Liver (tissue), 9 donors: Measurements from ENCODE around the gene MGAT3. TPM values are rescaled to one million over a fixed set of nuclear protein-coding genes. Genes with fewer than 3 reads are reported as not detected.
"Not testable (repeated sequence)": the region's sequence is repeated elsewhere in the genome, so short reads cannot be mapped to it uniquely, and the experiment has no call there.

Experiments
- DNase-seq: peaks from one replicate; pipeline ENCODE4 v3.0.0-alpha.2; 2017; ENCODE audit warnings: low spot score
- H3K27ac ChIP-seq, 2 donors: one replicate each; pipeline ENCODE4 v1.7.0; 2013; ENCODE audit warnings: inconsistent platforms in 2 of 2, low read length in 2 of 2, control low read depth in 1 of 2, low read depth in 1 of 2, mild to moderate bottlenecking in 1 of 2
- H3K27me3 ChIP-seq, 4 donors: one replicate each; pipeline versions ENCODE4 v1.6.1 to v1.7.0; 2013; ENCODE audit warnings: low read length in 3 of 4, inconsistent platforms in 1 of 4, mild to moderate bottlenecking in 1 of 4, moderate library complexity in 1 of 4; ENCODE audit not compliant: control insufficient read depth in 4 of 4, insufficient read depth in 4 of 4
- H3K36me3 ChIP-seq, 4 donors: one replicate each; pipeline versions ENCODE4 v1.6.1 to v1.7.0; 2013; ENCODE audit warnings: low read length in 3 of 4, mild to moderate bottlenecking in 3 of 4, low read depth in 1 of 4, moderate library complexity in 1 of 4; ENCODE audit not compliant: control insufficient read depth in 4 of 4, insufficient read depth in 3 of 4
- H3K4me1 ChIP-seq, 4 donors: one replicate each; pipeline versions ENCODE4 v1.6.1 to v1.7.0; 2013; ENCODE audit warnings: low read length in 3 of 4, mild to moderate bottlenecking in 3 of 4, moderate library complexity in 1 of 4; ENCODE audit not compliant: control insufficient read depth in 4 of 4, insufficient read depth in 4 of 4
- H3K4me3 ChIP-seq, 3 donors: one replicate each; pipeline versions ENCODE4 v1.6.1 to v1.7.0; 2013; ENCODE audit warnings: low read length in 3 of 3, control low read depth in 1 of 3, low read depth in 1 of 3, mild to moderate bottlenecking in 1 of 3
- H3K9ac ChIP-seq, 2 donors: one replicate each; pipeline ENCODE4 v1.7.0; 2013; ENCODE audit warnings: low read length in 2 of 2, mild to moderate bottlenecking in 2 of 2, moderate library complexity in 2 of 2, control low read depth in 1 of 2, low read depth in 1 of 2
- H3K9me3 ChIP-seq, 4 donors: one replicate each; pipeline versions ENCODE4 v1.6.1 to v1.7.0; 2013; ENCODE audit warnings: low read length in 3 of 4; ENCODE audit not compliant: control insufficient read depth in 4 of 4
- CTCF ChIP-seq: fragments of 150-350 bp; IDR thresholded peaks from 2 replicates; pipeline ENCODE4 v1.5.1; 2017; ENCODE audit warnings: improper control_type of control experiment, low read depth, low read length; ENCODE audit not compliant: missing input control
- EGR1 ChIP-seq, 2 donors: IDR thresholded peaks; 2 replicates each; pipeline ENCODE4 v1.6.1; 2016 to 2018; ENCODE audit warnings: antibody characterized with exemption in 2 of 2, low read depth in 2 of 2
- FOXA1 ChIP-seq: IDR thresholded peaks from 2 replicates; pipeline ENCODE4 v1.6.1; 2016; ENCODE audit warnings: antibody characterized with exemption
- FOXA2 ChIP-seq: IDR thresholded peaks from 2 replicates; pipeline ENCODE4 v1.6.1; 2016; ENCODE audit warnings: antibody characterized with exemption
- GABPA ChIP-seq, 2 donors: IDR thresholded peaks in 1 of 2; conservative IDR thresholded peaks in 1 of 2; 2 replicates each; pipeline ENCODE4 v1.6.1; 2016; ENCODE audit warnings: antibody characterized with exemption in 2 of 2, mild to moderate bottlenecking in 1 of 2, moderate library complexity in 1 of 2
- HNF4A ChIP-seq, 2 donors: conservative IDR thresholded peaks; 2 replicates each; pipeline ENCODE4 v1.6.1; 2016; ENCODE audit warnings: antibody characterized with exemption in 2 of 2, mild to moderate bottlenecking in 2 of 2
- HNF4G ChIP-seq: IDR thresholded peaks from 2 replicates; pipeline ENCODE4 v1.6.1; 2016; ENCODE audit warnings: antibody characterized with exemption
- JUND ChIP-seq, 2 donors: IDR thresholded peaks; 2 replicates each; pipeline ENCODE4 v1.6.1; 2016; ENCODE audit warnings: antibody characterized with exemption in 2 of 2
- MAX ChIP-seq: IDR thresholded peaks from 2 replicates; pipeline ENCODE4 v1.6.1; 2016; ENCODE audit warnings: antibody characterized with exemption
- NR2F2 ChIP-seq: IDR thresholded peaks from 2 replicates; pipeline ENCODE4 v1.6.1; 2016; ENCODE audit warnings: antibody characterized with exemption
- RAD21 ChIP-seq, 2 donors: IDR thresholded peaks; 2 replicates each; pipeline ENCODE4 v1.6.1; 2016; ENCODE audit warnings: antibody characterized with exemption in 2 of 2, mild to moderate bottlenecking in 2 of 2
- RXRA ChIP-seq, 2 donors: IDR thresholded peaks; 2 replicates each; pipeline ENCODE4 v1.6.1; 2017 to 2018; ENCODE audit warnings: antibody characterized with exemption in 2 of 2, mild to moderate bottlenecking in 1 of 2
- SP1 ChIP-seq: IDR thresholded peaks from 2 replicates; pipeline ENCODE4 v1.6.1; 2018; ENCODE audit warnings: antibody characterized with exemption, mild to moderate bottlenecking
- TAF1 ChIP-seq: conservative IDR thresholded peaks from 2 replicates; pipeline ENCODE4 v1.6.1; 2016; ENCODE audit warnings: antibody characterized with exemption, mild to moderate bottlenecking
- YY1 ChIP-seq: IDR thresholded peaks from 2 replicates; pipeline ENCODE4 v1.6.1; 2016; ENCODE audit warnings: antibody characterized with exemption, mild to moderate bottlenecking
- WGBS: extraction: QIAGEN DNeasy Blood & Tissue Kit; methylation state at CpG from one replicate; pipeline ENCODE4 v1.1.7; 2013; 5-methylcytosine and 5-hydroxymethylcytosine counted together
- polyA plus RNA-seq, 2 donors: library from polyadenylated mRNA; stranded (reverse) in 1 of 2; unstranded in 1 of 2; fragments of 200-250 nt in 1 of 2; fragments of >200 nt in 1 of 2; fragmentation: Nextera tagmentation in 1 of 2; extraction: Ambion mirVana in 1 of 2; gene quantifications; one replicate each; pipeline versions ENCODE4 v1.2.1 to v1.2.3, GENCODE V29; 2013 to 2015
- total RNA-seq, 2 donors: library from RNA; depleted of rRNA; stranded (reverse); fragments of >200 nt; gene quantifications; one replicate each; pipeline ENCODE4 v1.2.3, GENCODE V29; 2014
- TF ChIP-seq, protein P1 (sequence below): IDR thresholded peaks from 2 replicates; pipeline ENCODE4 v1.6.1; 2016; ENCODE audit warnings: antibody characterized with exemption
- TF ChIP-seq, protein P2 (sequence below): IDR thresholded peaks from 2 replicates; pipeline ENCODE4 v1.6.1; 2016; ENCODE audit warnings: antibody characterized with exemption
- TF ChIP-seq, protein P3 (sequence below): IDR thresholded peaks from 2 replicates; pipeline ENCODE4 v1.6.1; 2016; ENCODE audit warnings: antibody characterized with exemption, mild to moderate bottlenecking
- donor health status: healthy.
- donor health status: healthy.
- donor health status: healthy.
- donor health status: healthy.
- donor health status: healthy.

Gene MGAT3
- total and polyA plus RNA-seq, 4 donors = 0.03 to 7.6 (median 0.10) TPM

- peak within 1 kb of the TSS; percentile 85 to 92 (median 87) for H3K4me3 ChIP-seq
- no peaks in the 10 kb centered on the region for H3K27me3 ChIP-seq
- H3K9ac ChIP-seq = peak within 1 kb of the TSS; percentile 64 to 92
- peaks cover 4 to 32% (median 30%) of the 10 kb centered on the region in 4 donors for H3K36me3 ChIP-seq
- peak; percentile 94 for DNase-seq
- H3K27ac ChIP-seq = peak within 1 kb of the TSS; percentile 79 to 98
- H3K9me3 ChIP-seq = no peaks in the 10 kb centered on the region
- WGBS = under 1% methylated on average over 86 of the region's 86 CpGs
- TF ChIP-seq HNF4G (no peak), TAF1 (peak; percentile 99), JUND (IDR thresholded peaks at IDR 0.05) (no peak), FOXA1 (no peak), SP1 (peak; percentile 89), YY1 (peak; percentile 95), HNF4A (conservative IDR thresholded peaks at IDR 0.05) (peak; percentile 23 to 49), GABPA (IDR thresholded peaks at IDR 0.05 in 1 of 2, conservative IDR thresholded peaks at IDR 0.05 in 1 of 2) (peak; percentile 76 to 96), CTCF (no peak), RXRA (IDR thresholded peaks at IDR 0.05) (peak; percentile 67 to 70), EGR1 (IDR thresholded peaks at IDR 0.05; ENCODE audit: low read depth in 2 of 2) (peak; percentile 18 to 52), RAD21 (IDR thresholded peaks at IDR 0.05) (no peak), FOXA2 (peak; percentile 14), NR2F2 (peak; percentile 84), MAX (peak; percentile 65)
- TF ChIP-seq, protein P1, sequence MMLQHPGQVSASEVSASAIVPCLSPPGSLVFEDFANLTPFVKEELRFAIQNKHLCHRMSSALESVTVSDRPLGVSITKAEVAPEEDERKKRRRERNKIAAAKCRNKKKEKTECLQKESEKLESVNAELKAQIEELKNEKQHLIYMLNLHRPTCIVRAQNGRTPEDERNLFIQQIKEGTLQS = no peak
- TF ChIP-seq, protein P2, sequence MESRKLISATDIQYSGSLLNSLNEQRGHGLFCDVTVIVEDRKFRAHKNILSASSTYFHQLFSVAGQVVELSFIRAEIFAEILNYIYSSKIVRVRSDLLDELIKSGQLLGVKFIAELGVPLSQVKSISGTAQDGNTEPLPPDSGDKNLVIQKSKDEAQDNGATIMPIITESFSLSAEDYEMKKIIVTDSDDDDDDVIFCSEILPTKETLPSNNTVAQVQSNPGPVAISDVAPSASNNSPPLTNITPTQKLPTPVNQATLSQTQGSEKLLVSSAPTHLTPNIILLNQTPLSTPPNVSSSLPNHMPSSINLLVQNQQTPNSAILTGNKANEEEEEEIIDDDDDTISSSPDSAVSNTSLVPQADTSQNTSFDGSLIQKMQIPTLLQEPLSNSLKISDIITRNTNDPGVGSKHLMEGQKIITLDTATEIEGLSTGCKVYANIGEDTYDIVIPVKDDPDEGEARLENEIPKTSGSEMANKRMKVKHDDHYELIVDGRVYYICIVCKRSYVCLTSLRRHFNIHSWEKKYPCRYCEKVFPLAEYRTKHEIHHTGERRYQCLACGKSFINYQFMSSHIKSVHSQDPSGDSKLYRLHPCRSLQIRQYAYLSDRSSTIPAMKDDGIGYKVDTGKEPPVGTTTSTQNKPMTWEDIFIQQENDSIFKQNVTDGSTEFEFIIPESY = peak; percentile 97
- TF ChIP-seq, protein P3, sequence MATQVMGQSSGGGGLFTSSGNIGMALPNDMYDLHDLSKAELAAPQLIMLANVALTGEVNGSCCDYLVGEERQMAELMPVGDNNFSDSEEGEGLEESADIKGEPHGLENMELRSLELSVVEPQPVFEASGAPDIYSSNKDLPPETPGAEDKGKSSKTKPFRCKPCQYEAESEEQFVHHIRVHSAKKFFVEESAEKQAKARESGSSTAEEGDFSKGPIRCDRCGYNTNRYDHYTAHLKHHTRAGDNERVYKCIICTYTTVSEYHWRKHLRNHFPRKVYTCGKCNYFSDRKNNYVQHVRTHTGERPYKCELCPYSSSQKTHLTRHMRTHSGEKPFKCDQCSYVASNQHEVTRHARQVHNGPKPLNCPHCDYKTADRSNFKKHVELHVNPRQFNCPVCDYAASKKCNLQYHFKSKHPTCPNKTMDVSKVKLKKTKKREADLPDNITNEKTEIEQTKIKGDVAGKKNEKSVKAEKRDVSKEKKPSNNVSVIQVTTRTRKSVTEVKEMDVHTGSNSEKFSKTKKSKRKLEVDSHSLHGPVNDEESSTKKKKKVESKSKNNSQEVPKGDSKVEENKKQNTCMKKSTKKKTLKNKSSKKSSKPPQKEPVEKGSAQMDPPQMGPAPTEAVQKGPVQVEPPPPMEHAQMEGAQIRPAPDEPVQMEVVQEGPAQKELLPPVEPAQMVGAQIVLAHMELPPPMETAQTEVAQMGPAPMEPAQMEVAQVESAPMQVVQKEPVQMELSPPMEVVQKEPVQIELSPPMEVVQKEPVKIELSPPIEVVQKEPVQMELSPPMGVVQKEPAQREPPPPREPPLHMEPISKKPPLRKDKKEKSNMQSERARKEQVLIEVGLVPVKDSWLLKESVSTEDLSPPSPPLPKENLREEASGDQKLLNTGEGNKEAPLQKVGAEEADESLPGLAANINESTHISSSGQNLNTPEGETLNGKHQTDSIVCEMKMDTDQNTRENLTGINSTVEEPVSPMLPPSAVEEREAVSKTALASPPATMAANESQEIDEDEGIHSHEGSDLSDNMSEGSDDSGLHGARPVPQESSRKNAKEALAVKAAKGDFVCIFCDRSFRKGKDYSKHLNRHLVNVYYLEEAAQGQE = peak; percentile 96
- H3K4me1 ChIP-seq = peaks cover 3 to 50% (median 34%) of the 10 kb centered on the region in 4 donors
These were observed 63.7 kb downstream of the MGAT3 start, which contains the start of gene ATF4 for GRCh38 chr22:39520226-39521105. Gene ATF4 (plus strand): TSS chr22:39520562. CDS start chr22:39521446, 884 bp downstream.

DNA sequence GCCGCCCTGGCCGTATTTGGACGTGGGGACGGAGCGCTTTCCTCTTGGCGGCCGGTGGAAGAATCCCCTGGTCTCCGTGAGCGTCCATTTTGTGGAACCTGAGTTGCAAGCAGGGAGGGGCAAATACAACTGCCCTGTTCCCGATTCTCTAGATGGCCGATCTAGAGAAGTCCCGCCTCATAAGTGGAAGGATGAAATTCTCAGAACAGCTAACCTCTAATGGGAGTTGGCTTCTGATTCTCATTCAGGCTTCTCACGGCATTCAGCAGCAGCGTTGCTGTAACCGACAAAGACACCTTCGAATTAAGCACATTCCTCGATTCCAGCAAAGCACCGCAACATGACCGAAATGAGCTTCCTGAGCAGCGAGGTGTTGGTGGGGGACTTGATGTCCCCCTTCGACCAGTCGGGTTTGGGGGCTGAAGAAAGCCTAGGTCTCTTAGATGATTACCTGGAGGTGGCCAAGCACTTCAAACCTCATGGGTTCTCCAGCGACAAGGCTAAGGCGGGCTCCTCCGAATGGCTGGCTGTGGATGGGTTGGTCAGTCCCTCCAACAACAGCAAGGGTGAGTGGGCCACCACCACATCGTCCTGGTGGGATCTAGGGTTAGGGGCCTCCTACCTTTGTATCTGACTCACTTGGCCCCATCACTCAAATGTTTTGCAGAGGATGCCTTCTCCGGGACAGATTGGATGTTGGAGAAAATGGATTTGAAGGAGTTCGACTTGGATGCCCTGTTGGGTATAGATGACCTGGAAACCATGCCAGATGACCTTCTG, 64.5 kb downstream of the MGAT3 start:
- Histone ChIP-seq H3K4me3 (peak overlapping the region; percentile 85 to 92 (median 87)), H3K36me3 (peaks cover 4 to 26% (median 25%) of the 10 kb centered on the region in 4 donors), H3K27ac (peak overlapping the region; percentile 79 to 98), H3K4me1 (peaks cover 3 to 50% (median 35%) of the 10 kb centered on the region in 4 donors), H3K9ac (peak overlapping the region; percentile 61 to 92)
- WGBS = 2% methylated on average over 28 of the region's 28 CpGs
- DNase-seq, H3K27me3 ChIP-seq, H3K9me3 ChIP-seq: not testable (repeated sequence)

- H3K4me1 ChIP-seq = peaks cover 3 to 54% (median 36%) of the 10 kb centered on the region in 4 donors
- not testable (repeated sequence) for H3K9me3 ChIP-seq, H3K27me3 ChIP-seq, H3K27ac ChIP-seq, DNase-seq
- peaks cover 4 to 26% (median 21%) of the 10 kb centered on the region in 4 donors for H3K36me3 ChIP-seq
- H3K4me3 ChIP-seq = peak overlapping the region in 1 of 3 donors; percentile 92
- peak overlapping the region in 1 of 2 donors; percentile 54 for H3K9ac ChIP-seq
- WGBS = 39% methylated on average over 4 of the region's 5 CpGs
These were observed 65.3 kb downstream of the MGAT3 start for GRCh38 chr22:39522091-39522490.
